Measurements from ENCODE around the gene SUMO3. TPM values are rescaled to one million over a fixed set of nuclear protein-coding genes. Genes with fewer than 3 reads are reported as not detected.

SUMO3 gene
- total and polyA plus RNA-seq, 2 of the 13 experiments (the other 11 are each of a cell fraction or from before 2014, with no cell fraction given) = 51.4 to 92.4 TPM

DNA sequence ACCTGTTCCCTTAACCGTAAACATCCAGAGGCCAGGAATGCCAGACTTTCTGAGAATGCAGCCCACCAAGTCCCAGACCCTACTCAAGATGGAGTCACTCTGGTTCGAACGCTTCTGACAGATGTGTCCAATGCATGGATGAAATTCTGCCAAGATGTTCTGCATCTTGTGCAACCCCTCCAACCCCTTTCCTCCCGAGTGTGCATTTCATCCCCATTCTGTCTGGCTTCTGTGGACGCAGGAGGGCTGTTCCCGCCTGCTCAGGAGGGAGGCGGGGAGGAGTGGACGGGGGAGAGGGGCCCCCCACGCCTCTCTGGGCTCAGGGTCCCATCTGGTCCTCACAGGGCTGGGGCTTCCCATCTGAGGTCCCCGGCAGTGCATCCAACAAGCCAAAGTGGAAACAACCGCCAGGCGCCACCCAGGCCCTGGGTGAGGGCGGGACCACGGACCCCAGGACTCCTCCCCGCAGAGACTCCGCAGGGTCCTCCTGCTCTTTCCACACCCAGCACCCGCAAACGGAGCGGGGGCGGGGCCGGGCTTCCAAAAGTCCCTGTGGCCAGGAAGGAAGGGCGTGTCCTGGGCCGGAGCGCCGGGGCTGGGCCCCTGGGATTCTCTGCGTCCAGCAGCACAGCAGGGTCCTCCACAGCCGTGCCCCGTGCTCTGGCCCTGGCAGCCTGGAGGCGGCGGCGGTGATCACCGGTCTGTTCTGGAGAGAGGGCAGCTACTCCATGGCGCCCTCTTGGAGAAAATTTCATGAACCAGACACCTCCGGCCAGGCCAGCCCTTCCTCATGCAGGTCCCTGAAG lies 27.8 kb upstream of the SUMO3 start (continued):
- TF ChIP-seq MAFG (CRISPR knock-in tag; IDR thresholded peaks at IDR 0.05) (no peak), CAMTA2 (CRISPR knock-in tag; IDR thresholded peaks at IDR 0.05; ENCODE audit: borderline replicate concordance) (no peak), ARNTL (CRISPR knock-in tag; IDR thresholded peaks at IDR 0.05) (peak; percentile 44; the same call in 1 of the 2 replicates), KLF9 (CRISPR knock-in tag; IDR thresholded peaks at IDR 0.05; ENCODE audit: low read depth) (peak; percentile 45; the same call in 1 of the 2 replicates), KLF12 (CRISPR knock-in tag; IDR thresholded peaks at IDR 0.05; ENCODE audit: borderline replicate concordance) (0 out of 2 replicates have a peak, but pooled peaks have one; percentile 58), WIZ (CRISPR knock-in tag; IDR thresholded peaks at IDR 0.05) (no peak), ZBTB7A (CRISPR knock-in tag; IDR thresholded peaks at IDR 0.05) (peak; percentile 16; the same call in 1 of the 2 replicates), POLR2G (IDR thresholded peaks at IDR 0.05; ENCODE audit: low read depth, low read length) (peak; percentile 51), ATF7-NPFF (CRISPR knock-in tag; IDR thresholded peaks at IDR 0.05; ENCODE audit: low read depth) (no peak; the same call in 1 of the 2 replicates), ZNF557 (CRISPR knock-in tag; IDR thresholded peaks at IDR 0.05) (no peak)
- TF ChIP-seq, protein P1, sequence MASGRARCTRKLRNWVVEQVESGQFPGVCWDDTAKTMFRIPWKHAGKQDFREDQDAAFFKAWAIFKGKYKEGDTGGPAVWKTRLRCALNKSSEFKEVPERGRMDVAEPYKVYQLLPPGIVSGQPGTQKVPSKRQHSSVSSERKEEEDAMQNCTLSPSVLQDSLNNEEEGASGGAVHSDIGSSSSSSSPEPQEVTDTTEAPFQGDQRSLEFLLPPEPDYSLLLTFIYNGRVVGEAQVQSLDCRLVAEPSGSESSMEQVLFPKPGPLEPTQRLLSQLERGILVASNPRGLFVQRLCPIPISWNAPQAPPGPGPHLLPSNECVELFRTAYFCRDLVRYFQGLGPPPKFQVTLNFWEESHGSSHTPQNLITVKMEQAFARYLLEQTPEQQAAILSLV (CRISPR knock-in tag; IDR thresholded peaks at IDR 0.05; ENCODE audit: borderline replicate concordance) = no peak
- TF ChIP-seq, protein P2, sequence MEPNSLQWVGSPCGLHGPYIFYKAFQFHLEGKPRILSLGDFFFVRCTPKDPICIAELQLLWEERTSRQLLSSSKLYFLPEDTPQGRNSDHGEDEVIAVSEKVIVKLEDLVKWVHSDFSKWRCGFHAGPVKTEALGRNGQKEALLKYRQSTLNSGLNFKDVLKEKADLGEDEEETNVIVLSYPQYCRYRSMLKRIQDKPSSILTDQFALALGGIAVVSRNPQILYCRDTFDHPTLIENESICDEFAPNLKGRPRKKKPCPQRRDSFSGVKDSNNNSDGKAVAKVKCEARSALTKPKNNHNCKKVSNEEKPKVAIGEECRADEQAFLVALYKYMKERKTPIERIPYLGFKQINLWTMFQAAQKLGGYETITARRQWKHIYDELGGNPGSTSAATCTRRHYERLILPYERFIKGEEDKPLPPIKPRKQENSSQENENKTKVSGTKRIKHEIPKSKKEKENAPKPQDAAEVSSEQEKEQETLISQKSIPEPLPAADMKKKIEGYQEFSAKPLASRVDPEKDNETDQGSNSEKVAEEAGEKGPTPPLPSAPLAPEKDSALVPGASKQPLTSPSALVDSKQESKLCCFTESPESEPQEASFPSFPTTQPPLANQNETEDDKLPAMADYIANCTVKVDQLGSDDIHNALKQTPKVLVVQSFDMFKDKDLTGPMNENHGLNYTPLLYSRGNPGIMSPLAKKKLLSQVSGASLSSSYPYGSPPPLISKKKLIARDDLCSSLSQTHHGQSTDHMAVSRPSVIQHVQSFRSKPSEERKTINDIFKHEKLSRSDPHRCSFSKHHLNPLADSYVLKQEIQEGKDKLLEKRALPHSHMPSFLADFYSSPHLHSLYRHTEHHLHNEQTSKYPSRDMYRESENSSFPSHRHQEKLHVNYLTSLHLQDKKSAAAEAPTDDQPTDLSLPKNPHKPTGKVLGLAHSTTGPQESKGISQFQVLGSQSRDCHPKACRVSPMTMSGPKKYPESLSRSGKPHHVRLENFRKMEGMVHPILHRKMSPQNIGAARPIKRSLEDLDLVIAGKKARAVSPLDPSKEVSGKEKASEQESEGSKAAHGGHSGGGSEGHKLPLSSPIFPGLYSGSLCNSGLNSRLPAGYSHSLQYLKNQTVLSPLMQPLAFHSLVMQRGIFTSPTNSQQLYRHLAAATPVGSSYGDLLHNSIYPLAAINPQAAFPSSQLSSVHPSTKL (CRISPR knock-in tag; IDR thresholded peaks at IDR 0.05) = 0 out of 2 replicates have a peak, but pooled peaks have one; percentile 8
- TF ChIP-seq, protein P3, sequence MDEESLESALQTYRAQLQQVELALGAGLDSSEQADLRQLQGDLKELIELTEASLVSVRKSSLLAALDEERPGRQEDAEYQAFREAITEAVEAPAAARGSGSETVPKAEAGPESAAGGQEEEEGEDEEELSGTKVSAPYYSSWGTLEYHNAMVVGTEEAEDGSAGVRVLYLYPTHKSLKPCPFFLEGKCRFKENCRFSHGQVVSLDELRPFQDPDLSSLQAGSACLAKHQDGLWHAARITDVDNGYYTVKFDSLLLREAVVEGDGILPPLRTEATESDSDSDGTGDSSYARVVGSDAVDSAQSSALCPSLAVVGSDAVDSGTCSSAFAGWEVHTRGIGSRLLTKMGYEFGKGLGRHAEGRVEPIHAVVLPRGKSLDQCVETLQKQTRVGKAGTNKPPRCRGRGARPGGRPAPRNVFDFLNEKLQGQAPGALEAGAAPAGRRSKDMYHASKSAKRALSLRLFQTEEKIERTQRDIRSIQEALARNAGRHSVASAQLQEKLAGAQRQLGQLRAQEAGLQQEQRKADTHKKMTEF (CRISPR knock-in tag; IDR thresholded peaks at IDR 0.05) = 0 out of 2 replicates have a peak, but pooled peaks have one; percentile 32
- TF ChIP-seq, protein P4, sequence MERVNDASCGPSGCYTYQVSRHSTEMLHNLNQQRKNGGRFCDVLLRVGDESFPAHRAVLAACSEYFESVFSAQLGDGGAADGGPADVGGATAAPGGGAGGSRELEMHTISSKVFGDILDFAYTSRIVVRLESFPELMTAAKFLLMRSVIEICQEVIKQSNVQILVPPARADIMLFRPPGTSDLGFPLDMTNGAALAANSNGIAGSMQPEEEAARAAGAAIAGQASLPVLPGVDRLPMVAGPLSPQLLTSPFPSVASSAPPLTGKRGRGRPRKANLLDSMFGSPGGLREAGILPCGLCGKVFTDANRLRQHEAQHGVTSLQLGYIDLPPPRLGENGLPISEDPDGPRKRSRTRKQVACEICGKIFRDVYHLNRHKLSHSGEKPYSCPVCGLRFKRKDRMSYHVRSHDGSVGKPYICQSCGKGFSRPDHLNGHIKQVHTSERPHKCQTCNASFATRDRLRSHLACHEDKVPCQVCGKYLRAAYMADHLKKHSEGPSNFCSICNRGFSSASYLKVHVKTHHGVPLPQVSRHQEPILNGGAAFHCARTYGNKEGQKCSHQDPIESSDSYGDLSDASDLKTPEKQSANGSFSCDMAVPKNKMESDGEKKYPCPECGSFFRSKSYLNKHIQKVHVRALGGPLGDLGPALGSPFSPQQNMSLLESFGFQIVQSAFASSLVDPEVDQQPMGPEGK (CRISPR knock-in tag; IDR thresholded peaks at IDR 0.05) = peak; percentile 52; the same call in 1 of the 2 replicates
